ENCODE results near the gene GEN1.

DNA sequence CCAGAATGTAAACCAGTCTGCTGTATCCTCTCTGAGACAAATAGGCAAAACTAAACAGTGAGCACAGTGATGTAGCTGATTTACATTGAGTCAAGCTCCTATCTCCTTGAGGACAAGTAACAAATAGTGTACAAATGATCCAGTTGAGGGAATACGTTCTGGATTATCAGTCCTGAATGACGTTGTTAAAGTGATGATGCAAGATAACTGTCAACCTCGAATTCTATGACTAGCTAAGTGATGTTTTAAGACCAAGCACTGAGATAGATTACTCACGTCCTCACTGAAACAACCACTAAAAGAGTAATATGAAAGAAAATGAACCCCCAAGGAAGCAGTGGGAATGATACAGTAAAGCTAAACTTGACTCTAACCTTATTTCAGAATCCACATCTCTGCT, 47.1 kb upstream of the GEN1 start:
- TF ChIP-seq CTCF (IDR thresholded peaks at IDR 0.05; ENCODE audit: low read depth, low read length, poor library complexity, severe bottlenecking): no peak
- TF ChIP-seq EZH2phosphoT487 (IDR thresholded peaks at IDR 0.05; ENCODE audit: borderline replicate concordance, low read length): no peak

Data from DOHH2 (cell line).